DND-41 (cell line): ENCODE measurements around the gene RELN.
"Not testable (repeated sequence)": the region's sequence is repeated elsewhere in the genome, so short reads cannot be mapped to it uniquely, and the experiment has no call there.

ENCODE experiments used
- ATAC-seq: fragments of 200-7000 bp; cut with Tn5 transposase; 3 replicates; pipeline ENCODE4 v1.9.1; 2021; ENCODE audit warnings: low read depth; ENCODE audit not compliant: insufficient read depth
- DNase-seq: peaks from one replicate; pipeline ENCODE4 v3.0.0-alpha.2; 2020
- H2AFZ ChIP-seq: 2 replicates; pipeline ENCODE4 v1.6.0; 2012; ENCODE audit warnings: low read depth, low read length
- H3K27ac ChIP-seq: 2 replicates; pipeline ENCODE4 v1.5.1; 2012; ENCODE audit warnings: low read length, inconsistent platforms
- H3K27me3 ChIP-seq: fragments of 200-600 bp; sonication (generic); 2 replicates; pipeline ENCODE4 v1.6.0; 2012; ENCODE audit warnings: low read length, mild to moderate bottlenecking, inconsistent platforms; ENCODE audit not compliant: insufficient read depth, poor library complexity
- H3K36me3 ChIP-seq: 2 replicates; pipeline ENCODE4 v1.5.1; 2012; ENCODE audit warnings: low read length, inconsistent platforms; ENCODE audit not compliant: insufficient read depth
- H3K4me1 ChIP-seq: 2 replicates; pipeline ENCODE4 v1.5.1; 2012; ENCODE audit warnings: mild to moderate bottlenecking, low read length; ENCODE audit not compliant: insufficient read depth
- H3K4me2 ChIP-seq: 2 replicates; pipeline ENCODE4 v1.6.0; 2012; ENCODE audit warnings: mild to moderate bottlenecking, moderate library complexity, low read length, inconsistent platforms; ENCODE audit not compliant: insufficient read depth
- H3K4me3 ChIP-seq, 2 experiments: fragments of 200-600 bp in 1 of 2; shearing (Covaris generic) in 1 of 2; 2 replicates each; pipeline ENCODE4 v1.5.1; 2012 to 2016; ENCODE audit warnings: inconsistent platforms in 2 of 2, low read length in 2 of 2, mild to moderate bottlenecking in 2 of 2, low read depth in 1 of 2, moderate library complexity in 1 of 2
- H3K79me2 ChIP-seq: 2 replicates; pipeline ENCODE4 v1.6.0; 2012; ENCODE audit warnings: low read length, inconsistent platforms; ENCODE audit not compliant: insufficient read depth
- H3K9ac ChIP-seq: 2 replicates; pipeline ENCODE4 v1.6.0; 2012; ENCODE audit warnings: low read depth, mild to moderate bottlenecking, inconsistent platforms, low read length, moderate library complexity
- H3K9me3 ChIP-seq: 2 replicates; pipeline ENCODE4 v1.5.1; 2012; ENCODE audit warnings: low read length, moderate library complexity, mild to moderate bottlenecking, inconsistent platforms; ENCODE audit not compliant: insufficient read depth, severe bottlenecking
- H4K20me1 ChIP-seq: 2 replicates; pipeline ENCODE4 v1.6.0; 2012; ENCODE audit warnings: low read length; ENCODE audit not compliant: insufficient read depth
- CTCF ChIP-seq: IDR thresholded peaks from 2 replicates; pipeline ENCODE4 v1.5.1; 2012; ENCODE audit warnings: borderline replicate concordance, low read length, moderate library complexity, mild to moderate bottlenecking; ENCODE audit not compliant: poor library complexity, severe bottlenecking; ENCODE audit errors: extremely low read depth
- EZH2 ChIP-seq: IDR thresholded peaks from 3 replicates; pipeline ENCODE4 v1.6.1; 2012; ENCODE audit warnings: borderline replicate concordance, low read depth, mild to moderate bottlenecking, moderate library complexity, low read length, inconsistent platforms; ENCODE audit not compliant: severe bottlenecking

The RELN gene

DNA sequence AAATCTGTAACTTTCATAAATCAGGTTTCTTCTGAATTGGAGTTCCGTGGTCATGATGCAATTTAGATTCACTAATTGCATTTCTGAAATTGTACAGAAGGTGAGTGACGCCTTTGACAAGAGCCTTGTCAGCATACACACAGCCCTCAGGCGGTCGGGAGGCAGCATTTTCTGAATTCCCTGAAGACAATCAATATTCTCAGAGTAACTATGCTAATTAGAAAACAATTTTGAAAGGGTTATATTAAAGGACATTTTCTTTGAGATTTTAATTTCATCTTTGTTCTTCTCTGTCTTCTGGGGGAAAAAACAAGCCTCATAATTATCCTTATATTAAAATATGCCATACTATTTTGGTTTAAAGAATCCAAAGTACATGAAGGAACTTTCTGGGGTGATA lies 488.3 kb downstream of the RELN start:
- Histone ChIP-seq H4K20me1 (no peaks in the 10 kb centered on the region), H3K27me3 (peaks cover 3% of the 10 kb centered on the region), H3K9ac (no peak overlapping the region), H3K9me3 (no peaks in the 10 kb centered on the region), H3K4me1 (no peaks in the 10 kb centered on the region), H3K79me2 (no peaks in the 10 kb centered on the region), H3K4me3 (no peak overlapping the region), H3K36me3 (no peaks in the 10 kb centered on the region), H2AFZ (no peak overlapping the region), H3K4me2 (no peak overlapping the region), H3K27ac (no peak overlapping the region)
- TF ChIP-seq EZH2, result no peak
- no peak for TF ChIP-seq CTCF
- ATAC-seq (no peak), DNase-seq (no peak)

DNA sequence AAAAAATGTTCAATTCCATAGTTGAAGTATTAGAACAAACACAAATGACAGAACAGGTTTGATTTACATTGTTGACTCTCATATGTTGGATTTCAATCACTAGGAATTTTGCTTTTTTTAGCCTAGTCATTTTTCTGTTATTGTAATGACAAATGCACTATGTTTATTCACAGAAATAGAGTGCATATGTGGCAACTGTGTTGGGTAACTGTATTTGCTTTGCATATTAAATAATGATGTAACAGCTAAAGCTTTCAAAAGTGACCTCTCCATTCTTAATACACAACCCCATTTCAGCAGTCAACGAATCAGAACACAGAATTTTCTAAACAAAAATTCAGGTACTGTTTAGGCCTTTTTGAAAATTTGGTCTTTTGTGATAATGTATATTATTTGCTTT lies 489.5 kb downstream of the RELN start:
- no peaks in the 10 kb centered on the region for H3K9me3 ChIP-seq
- no peak for ATAC-seq
- no peak overlapping the region for H3K4me3 ChIP-seq
- TF ChIP-seq EZH2, result no peak
- no peak for TF ChIP-seq CTCF
- H3K4me1 ChIP-seq, result no peaks in the 10 kb centered on the region
- H3K4me2 ChIP-seq, result no peak overlapping the region
- peaks cover 9% of the 10 kb centered on the region for H3K27me3 ChIP-seq
- no peak overlapping the region for H3K9ac ChIP-seq
- H3K36me3 ChIP-seq, result no peaks in the 10 kb centered on the region
- DNase-seq, result no peak
- no peak overlapping the region for H2AFZ ChIP-seq
- H3K79me2 ChIP-seq, result no peaks in the 10 kb centered on the region
- H4K20me1 ChIP-seq, result no peaks in the 10 kb centered on the region
- no peak overlapping the region for H3K27ac ChIP-seq

- no peak overlapping the region for H3K4me2 ChIP-seq
- H3K27ac ChIP-seq, result no peak overlapping the region
- H2AFZ ChIP-seq, result no peak overlapping the region
- H3K36me3 ChIP-seq, result no peaks in the 10 kb centered on the region
- H3K4me3 ChIP-seq, result no peak overlapping the region
- H3K9me3 ChIP-seq, result no peaks in the 10 kb centered on the region
- peaks cover 3% of the 10 kb centered on the region for H3K27me3 ChIP-seq
- no peak overlapping the region for H3K9ac ChIP-seq
- no peaks in the 10 kb centered on the region for H3K4me1 ChIP-seq
- ATAC-seq, result no peak
- no peaks in the 10 kb centered on the region for H3K79me2 ChIP-seq
- no peak for DNase-seq
- no peak for TF ChIP-seq EZH2
- no peak for TF ChIP-seq CTCF
- no peaks in the 10 kb centered on the region for H4K20me1 ChIP-seq
Measured at GRCh38 chr7:103487419-103487818, 502.0 kb downstream of the RELN start.

DNA sequence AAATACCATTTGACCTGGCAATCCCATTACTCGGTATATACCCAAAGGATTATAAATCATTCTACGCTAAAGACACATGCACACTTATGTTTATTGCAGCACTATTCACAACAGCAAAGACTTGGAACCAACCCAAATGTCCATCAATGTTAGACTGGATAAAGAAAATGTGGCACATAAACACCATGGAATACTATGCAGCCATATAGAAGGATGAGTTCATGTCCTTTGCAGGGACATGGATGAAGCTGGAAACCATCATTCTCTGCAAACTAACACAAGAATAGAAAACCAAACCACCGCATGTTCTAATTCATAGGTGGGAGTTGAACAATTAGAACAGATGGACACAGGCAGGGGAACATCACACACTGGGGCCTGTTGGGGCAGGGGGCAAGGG lies 502.6 kb downstream of the RELN start:
- H3K4me3 ChIP-seq, H3K9me3 ChIP-seq, H3K4me1 ChIP-seq, H2AFZ ChIP-seq, H3K36me3 ChIP-seq, H3K27ac ChIP-seq, H3K79me2 ChIP-seq, H4K20me1 ChIP-seq, DNase-seq, H3K27me3 ChIP-seq, ATAC-seq, H3K4me2 ChIP-seq, H3K9ac ChIP-seq: not testable (repeated sequence)
